ENCODE measurements around the gene UNC5C.
"Not testable (repeated sequence)": the region's sequence is repeated elsewhere in the genome, so short reads cannot be mapped to it uniquely, and the experiment has no call there.

The UNC5C gene

DNA sequence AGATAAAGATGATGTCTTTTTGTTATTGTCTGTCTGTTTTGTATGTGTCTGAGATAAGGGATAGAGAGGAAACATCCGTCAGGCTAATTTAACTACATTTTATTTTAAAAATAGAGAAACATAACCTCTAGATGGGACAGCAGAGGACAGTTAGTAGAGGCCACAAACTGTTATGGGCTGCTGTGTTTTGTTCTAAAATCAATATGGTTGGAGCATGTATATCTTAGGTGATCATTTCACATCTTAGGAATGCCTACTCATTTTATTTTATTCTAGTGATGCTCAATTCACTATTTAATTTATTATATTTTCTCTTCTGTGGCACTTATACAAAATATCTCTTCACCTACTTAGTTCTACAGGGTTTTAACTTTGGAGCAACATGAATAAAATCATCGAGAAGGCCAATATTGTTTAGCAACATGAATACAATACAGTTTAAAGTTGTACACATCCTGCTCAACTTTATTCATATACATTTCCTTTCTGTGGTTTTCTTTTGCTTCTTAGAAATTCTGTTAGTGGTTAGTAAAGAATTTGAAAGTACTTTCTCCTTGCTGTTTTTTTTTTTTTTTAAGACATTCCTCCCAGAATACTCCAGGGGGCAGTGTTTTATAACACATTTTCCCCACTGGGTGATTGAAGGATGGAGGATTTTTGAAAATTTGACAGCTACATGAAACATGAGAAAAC lies 392.9 kb downstream of the UNC5C start:
- TF ChIP-seq, protein P1, sequence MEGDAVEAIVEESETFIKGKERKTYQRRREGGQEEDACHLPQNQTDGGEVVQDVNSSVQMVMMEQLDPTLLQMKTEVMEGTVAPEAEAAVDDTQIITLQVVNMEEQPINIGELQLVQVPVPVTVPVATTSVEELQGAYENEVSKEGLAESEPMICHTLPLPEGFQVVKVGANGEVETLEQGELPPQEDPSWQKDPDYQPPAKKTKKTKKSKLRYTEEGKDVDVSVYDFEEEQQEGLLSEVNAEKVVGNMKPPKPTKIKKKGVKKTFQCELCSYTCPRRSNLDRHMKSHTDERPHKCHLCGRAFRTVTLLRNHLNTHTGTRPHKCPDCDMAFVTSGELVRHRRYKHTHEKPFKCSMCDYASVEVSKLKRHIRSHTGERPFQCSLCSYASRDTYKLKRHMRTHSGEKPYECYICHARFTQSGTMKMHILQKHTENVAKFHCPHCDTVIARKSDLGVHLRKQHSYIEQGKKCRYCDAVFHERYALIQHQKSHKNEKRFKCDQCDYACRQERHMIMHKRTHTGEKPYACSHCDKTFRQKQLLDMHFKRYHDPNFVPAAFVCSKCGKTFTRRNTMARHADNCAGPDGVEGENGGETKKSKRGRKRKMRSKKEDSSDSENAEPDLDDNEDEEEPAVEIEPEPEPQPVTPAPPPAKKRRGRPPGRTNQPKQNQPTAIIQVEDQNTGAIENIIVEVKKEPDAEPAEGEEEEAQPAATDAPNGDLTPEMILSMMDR (IDR thresholded peaks at IDR 0.05; ENCODE audit: insufficient read depth, low read length, poor library complexity, severe bottlenecking): peak; percentile 51

DNA sequence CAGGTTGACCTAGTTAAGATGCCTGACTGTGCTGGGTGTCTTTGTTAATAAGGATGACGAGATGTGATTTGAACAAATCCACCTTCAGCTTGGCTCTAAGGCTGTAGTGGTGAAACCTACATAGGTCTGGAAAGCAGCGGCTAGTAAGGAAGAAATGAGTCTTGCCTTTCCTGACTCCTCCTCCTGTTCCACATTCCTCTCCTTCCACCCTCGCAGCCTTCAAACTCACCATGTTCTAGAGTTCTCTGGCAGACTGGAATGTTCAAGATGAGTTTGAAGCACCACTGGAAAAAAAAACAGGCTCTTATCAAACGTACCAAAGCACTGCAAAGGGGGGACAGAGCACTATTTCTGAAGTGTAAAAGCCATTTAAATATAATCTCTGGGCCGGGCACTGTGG lies 395.6 kb downstream of the UNC5C start:
- TF ChIP-seq, protein P1 (IDR thresholded peaks at IDR 0.05; ENCODE audit: insufficient read depth, low read length, poor library complexity, severe bottlenecking): no peak
- no peak for DNase-seq (ENCODE audit: extremely low read depth, insufficient read length)
- Histone ChIP-seq H3K27me3 (replicated peaks; ENCODE audit: control insufficient read depth, insufficient read depth, low read length) (no peaks in the 10 kb centered on the region), H3K4me3 (replicated peaks; ENCODE audit: low read depth, low read length) (no peak overlapping the region), H3K36me3 (ENCODE audit: control insufficient read depth, insufficient read depth, low read length) (no peaks in the 10 kb centered on the region)

More for the DNA sequence above, 392.9 kb downstream of the UNC5C start:
- Histone ChIP-seq H3K4me3 (replicated peaks; ENCODE audit: low read depth, low read length) (no peak overlapping the region), H3K36me3 (ENCODE audit: control insufficient read depth, insufficient read depth, low read length) (no peaks in the 10 kb centered on the region), H3K27me3 (replicated peaks; ENCODE audit: control insufficient read depth, insufficient read depth, low read length) (no peaks in the 10 kb centered on the region)
- no peak for DNase-seq (ENCODE audit: extremely low read depth, insufficient read length)

- TF ChIP-seq, protein P1 (IDR thresholded peaks at IDR 0.05; ENCODE audit: insufficient read depth, low read length, poor library complexity, severe bottlenecking): no peak
- no peak for DNase-seq (ENCODE audit: extremely low read depth, insufficient read length)
- Histone ChIP-seq H3K4me3 (replicated peaks; ENCODE audit: low read depth, low read length) (no peak overlapping the region), H3K36me3 (ENCODE audit: control insufficient read depth, insufficient read depth, low read length) (no peaks in the 10 kb centered on the region), H3K27me3 (replicated peaks; ENCODE audit: control insufficient read depth, insufficient read depth, low read length) (no peaks in the 10 kb centered on the region)
Observed at GRCh38 chr4:95151255-95151654, 397.5 kb downstream of the UNC5C start.

GRCh38 chr4:95142932-95143331 lies 405.8 kb downstream of the UNC5C start:
- H3K4me3 ChIP-seq (replicated peaks; ENCODE audit: low read depth, low read length): no peak overlapping the region
- no peaks in the 10 kb centered on the region for H3K27me3 ChIP-seq (replicated peaks; ENCODE audit: control insufficient read depth, insufficient read depth, low read length)
- no peaks in the 10 kb centered on the region for H3K36me3 ChIP-seq (ENCODE audit: control insufficient read depth, insufficient read depth, low read length)
- no peak for DNase-seq (ENCODE audit: extremely low read depth, insufficient read length)
- TF ChIP-seq, protein P1 (IDR thresholded peaks at IDR 0.05; ENCODE audit: insufficient read depth, low read length, poor library complexity, severe bottlenecking): no peak

GRCh38 chr4:95141361-95141760 lies 407.4 kb downstream of the UNC5C start:
- Histone ChIP-seq H3K4me3 (replicated peaks; ENCODE audit: low read depth, low read length) (no peak overlapping the region), H3K36me3 (ENCODE audit: control insufficient read depth, insufficient read depth, low read length) (no peaks in the 10 kb centered on the region), H3K27me3 (replicated peaks; ENCODE audit: control insufficient read depth, insufficient read depth, low read length) (no peaks in the 10 kb centered on the region)
- TF ChIP-seq, protein P1 (IDR thresholded peaks at IDR 0.05; ENCODE audit: insufficient read depth, low read length, poor library complexity, severe bottlenecking): no peak
- no peak for DNase-seq (ENCODE audit: extremely low read depth, insufficient read length)

DNA sequence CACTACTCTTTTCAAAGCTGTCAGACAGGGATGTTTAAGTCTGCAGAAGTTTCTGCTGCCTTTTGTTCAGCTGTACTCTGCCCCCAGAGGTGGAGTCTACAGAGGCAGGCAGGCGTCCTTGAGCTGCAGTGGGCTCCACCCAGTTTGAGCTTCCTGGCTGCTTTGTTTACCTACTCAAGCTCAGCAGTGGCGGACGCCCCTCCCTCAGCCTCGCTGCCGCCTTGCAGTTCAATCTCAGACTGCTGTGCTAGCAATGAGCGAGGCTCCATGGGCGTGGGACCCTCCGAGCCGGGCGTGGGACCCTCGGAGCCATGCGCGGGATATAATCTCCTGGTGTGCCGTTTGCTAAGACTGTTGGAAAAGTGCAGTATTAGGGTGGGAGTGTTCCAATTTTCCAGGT lies 409.3 kb downstream of the UNC5C start:
- not testable (repeated sequence) for DNase-seq (ENCODE audit: extremely low read depth, insufficient read length); H3K36me3 ChIP-seq (ENCODE audit: control insufficient read depth, insufficient read depth, low read length); H3K4me3 ChIP-seq (replicated peaks; ENCODE audit: low read depth, low read length)

DNA sequence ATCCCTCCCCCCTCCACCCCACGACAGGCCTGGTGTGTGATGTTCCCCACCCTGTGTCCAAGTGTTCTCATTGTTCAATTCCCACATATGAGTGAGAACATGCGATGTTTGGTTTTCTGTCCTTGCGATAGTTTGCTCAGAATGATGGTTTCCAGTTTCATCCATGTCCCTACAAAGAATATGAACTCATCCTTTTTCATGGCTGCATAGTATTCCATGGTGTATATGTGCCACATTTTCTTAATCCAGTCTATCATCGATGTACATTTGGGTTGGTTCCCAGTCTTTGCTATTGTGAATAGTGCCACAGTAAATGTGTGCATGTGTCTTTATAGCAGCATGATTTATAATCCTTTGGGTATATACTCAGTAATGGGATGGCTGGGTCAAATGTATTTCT lies 414.8 kb downstream of the UNC5C start:
- not testable (repeated sequence) for H3K36me3 ChIP-seq (ENCODE audit: control insufficient read depth, insufficient read depth, low read length); DNase-seq (ENCODE audit: extremely low read depth, insufficient read length)

More for the DNA sequence above, 409.3 kb downstream of the UNC5C start:
- not testable (repeated sequence) for H3K27me3 ChIP-seq (replicated peaks; ENCODE audit: control insufficient read depth, insufficient read depth, low read length)

More for the DNA sequence above, 414.8 kb downstream of the UNC5C start:
- H3K27me3 ChIP-seq (replicated peaks; ENCODE audit: control insufficient read depth, insufficient read depth, low read length); H3K4me3 ChIP-seq (replicated peaks; ENCODE audit: low read depth, low read length): not testable (repeated sequence)
